ENCODE measurements around the gene RALY. TPM values are rescaled to one million over a fixed set of nuclear protein-coding genes. Genes with fewer than 3 reads are reported as not detected.

The RALY gene
- 100 to 1,000 TPM; 208 to 229 TPM for total RNA-seq

- DNase-seq = peak; percentile 96
- no peaks in the 10 kb centered on the region for H3K27me3 Mint-ChIP-seq
- H3K27ac Mint-ChIP-seq = peak within 1 kb of the TSS; percentile 98
- peak within 1 kb of the TSS; percentile 96 for H3K4me3 Mint-ChIP-seq
- no peaks in the 10 kb centered on the region for H3K9me3 Mint-ChIP-seq
- H3K36me3 Mint-ChIP-seq (ENCODE audit: low read depth) = peaks cover 36% of the 10 kb centered on the region
- POLR2A ChIA-PET = interaction anchor here (0.6 to 1.3 kb wide), 6 partner anchors 11 to 807 kb away, joined by 3 read pairs; partner anchors contain the start of gene EIF2S2
- CTCF ChIA-PET = interaction anchor here (0.6 to 1.0 kb wide), 3 partner anchors 12 to 1682 kb away, joined by 3 read pairs; no protein-coding TSS in a partner anchor
- H3K4me1 Mint-ChIP-seq = peaks cover 55% of the 10 kb centered on the region
These were observed at the start of gene RALY for GRCh38 chr20:33993576-33994221. Gene RALY, plus strand, starts transcription at chr20:33993911. Its CDS starts 78,164 bp downstream, at chr20:34072075.

- POLR2A ChIA-PET = no interaction called here
- Mint-ChIP-seq H3K27ac (no peak overlapping the region), H3K27me3 (no peaks in the 10 kb centered on the region), H3K36me3 (ENCODE audit: low read depth) (peaks cover 6% of the 10 kb centered on the region), H3K4me3 (no peak overlapping the region), H3K9me3 (peaks cover 25% of the 10 kb centered on the region), H3K4me1 (no peaks in the 10 kb centered on the region)
- no peak for DNase-seq
- CTCF ChIA-PET = no interaction called here
These were observed 48.8 kb upstream of the RALY start for GRCh38 chr20:33944914-33945313.

GRCh38 chr20:33945391-33946081 is 48.2 kb upstream of the RALY start:
- Mint-ChIP-seq H3K9me3 (peaks cover 25% of the 10 kb centered on the region), H3K27ac (no peak overlapping the region), H3K36me3 (ENCODE audit: low read depth) (peaks cover 6% of the 10 kb centered on the region), H3K27me3 (no peaks in the 10 kb centered on the region), H3K4me1 (no peaks in the 10 kb centered on the region), H3K4me3 (no peak overlapping the region)
- CTCF ChIA-PET = interaction anchor here (0.7 kb wide), 1 partner anchor 277 kb away, joined by 4 read pairs; no protein-coding TSS in a partner anchor
- POLR2A ChIA-PET = no interaction called here
- DNase-seq = no peak

- POLR2A ChIA-PET = no interaction called here
- Mint-ChIP-seq H3K36me3 (ENCODE audit: low read depth) (peaks cover 6% of the 10 kb centered on the region), H3K4me1 (no peaks in the 10 kb centered on the region), H3K27me3 (no peaks in the 10 kb centered on the region), H3K4me3 (no peak overlapping the region), H3K27ac (no peak overlapping the region), H3K9me3 (peaks cover 28% of the 10 kb centered on the region)
- CTCF ChIA-PET = no interaction called here
- peak; percentile 57 for DNase-seq
These were observed 45.9 kb upstream of the RALY start for GRCh38 chr20:33947709-33948295.

GRCh38 chr20:33948480-33948879 is 45.2 kb upstream of the RALY start:
- Mint-ChIP-seq H3K27ac (no peak overlapping the region), H3K4me1 (no peaks in the 10 kb centered on the region), H3K36me3 (ENCODE audit: low read depth) (peaks cover 6% of the 10 kb centered on the region), H3K4me3 (no peak overlapping the region), H3K27me3 (no peaks in the 10 kb centered on the region), H3K9me3 (peaks cover 28% of the 10 kb centered on the region)
- ChIA-PET CTCF (no interaction called here), POLR2A (no interaction called here)
- DNase-seq = no peak

- H3K4me1 Mint-ChIP-seq = no peaks in the 10 kb centered on the region
- peaks cover 6% of the 10 kb centered on the region for H3K36me3 Mint-ChIP-seq (ENCODE audit: low read depth)
- POLR2A ChIA-PET = no interaction called here
- no peak overlapping the region for H3K27ac Mint-ChIP-seq
- CTCF ChIA-PET = no interaction called here
- DNase-seq = no peak
- H3K27me3 Mint-ChIP-seq = no peaks in the 10 kb centered on the region
- no peak overlapping the region for H3K4me3 Mint-ChIP-seq
- H3K9me3 Mint-ChIP-seq = peaks cover 28% of the 10 kb centered on the region
These were observed 42.5 kb upstream of the RALY start for GRCh38 chr20:33951171-33951570.

GRCh38 chr20:33954504-33954903 is 39.2 kb upstream of the RALY start:
- Mint-ChIP-seq H3K27me3 (no peaks in the 10 kb centered on the region), H3K36me3 (ENCODE audit: low read depth) (no peaks in the 10 kb centered on the region), H3K9me3 (peaks cover 4% of the 10 kb centered on the region), H3K4me1 (peaks cover 2% of the 10 kb centered on the region), H3K27ac (no peak overlapping the region), H3K4me3 (no peak overlapping the region)
- CTCF ChIA-PET = interaction anchor here (0.6 kb wide), 1 partner anchor 445 kb away, joined by 4 read pairs; no protein-coding TSS in a partner anchor
- DNase-seq = no peak
- POLR2A ChIA-PET = no interaction called here

GRCh38 chr20:33963751-33964150 is 30.0 kb upstream of the RALY start:
- H3K4me1 Mint-ChIP-seq = no peaks in the 10 kb centered on the region
- POLR2A ChIA-PET = interaction anchor here (0.6 kb wide), 1 partner anchor 339 kb away, joined by 3 read pairs; no protein-coding TSS in a partner anchor
- no peak overlapping the region for H3K4me3 Mint-ChIP-seq
- CTCF ChIA-PET = interaction anchor here (0.6 to 1.0 kb wide), 2 partner anchors 106 to 258 kb away, joined by 3 to 7 read pairs; no protein-coding TSS in a partner anchor
- H3K9me3 Mint-ChIP-seq = no peaks in the 10 kb centered on the region
- no peaks in the 10 kb centered on the region for H3K36me3 Mint-ChIP-seq (ENCODE audit: low read depth)
- H3K27me3 Mint-ChIP-seq = no peaks in the 10 kb centered on the region
- no peak overlapping the region for H3K27ac Mint-ChIP-seq
- no peak for DNase-seq

GRCh38 chr20:33964441-33964840 is 29.3 kb upstream of the RALY start:
- ChIA-PET CTCF (no interaction called here), POLR2A (no interaction called here)
- H3K4me1 Mint-ChIP-seq = no peaks in the 10 kb centered on the region
- no peak for DNase-seq
- no peaks in the 10 kb centered on the region for H3K27me3 Mint-ChIP-seq
- no peak overlapping the region for H3K4me3 Mint-ChIP-seq
- H3K27ac Mint-ChIP-seq = no peak overlapping the region
- no peaks in the 10 kb centered on the region for H3K9me3 Mint-ChIP-seq
- no peaks in the 10 kb centered on the region for H3K36me3 Mint-ChIP-seq (ENCODE audit: low read depth)

GRCh38 chr20:33967126-33967525 is 26.6 kb upstream of the RALY start:
- Mint-ChIP-seq H3K4me3 (no peak overlapping the region), H3K9me3 (no peaks in the 10 kb centered on the region), H3K27me3 (no peaks in the 10 kb centered on the region), H3K36me3 (ENCODE audit: low read depth) (no peaks in the 10 kb centered on the region), H3K27ac (no peak overlapping the region), H3K4me1 (no peaks in the 10 kb centered on the region)
- POLR2A ChIA-PET = no interaction called here
- DNase-seq = no peak
- CTCF ChIA-PET = no interaction called here

- CTCF ChIA-PET = interaction anchor here (0.8 to 1.2 kb wide), 2 partner anchors 8 to 10 kb away, joined by 3 to 4 read pairs; no protein-coding TSS in a partner anchor
- H3K4me1 Mint-ChIP-seq = no peaks in the 10 kb centered on the region
- H3K9me3 Mint-ChIP-seq = no peaks in the 10 kb centered on the region
- no peaks in the 10 kb centered on the region for H3K27me3 Mint-ChIP-seq
- no peak overlapping the region for H3K27ac Mint-ChIP-seq
- no peaks in the 10 kb centered on the region for H3K36me3 Mint-ChIP-seq (ENCODE audit: low read depth)
- POLR2A ChIA-PET = no interaction called here
- DNase-seq = no peak
- no peak overlapping the region for H3K4me3 Mint-ChIP-seq
These were observed 24.1 kb upstream of the RALY start for GRCh38 chr20:33969563-33969962.

- Mint-ChIP-seq H3K4me3 (no peak overlapping the region), H3K4me1 (no peaks in the 10 kb centered on the region), H3K36me3 (ENCODE audit: low read depth) (no peaks in the 10 kb centered on the region), H3K27me3 (no peaks in the 10 kb centered on the region), H3K9me3 (no peaks in the 10 kb centered on the region), H3K27ac (no peak overlapping the region)
- POLR2A ChIA-PET = no interaction called here
- CTCF ChIA-PET = interaction anchor here (0.8 to 2.7 kb wide), 2 partner anchors 11 kb away, joined by 4 to 9 read pairs; no protein-coding TSS in a partner anchor
- no peak for DNase-seq
These were observed 23.5 kb upstream of the RALY start for GRCh38 chr20:33970229-33970628.

All from activated CD4-positive, alpha-beta T cell treated with anti-CD3 and anti-CD28 coated beads, Interleukin-2, amount 10 ng/mL, durations not matched to agents 7 days and 5 days (primary cell).